ENCODE data around the gene PLXNA3.

PLXNA3 gene

DNA sequence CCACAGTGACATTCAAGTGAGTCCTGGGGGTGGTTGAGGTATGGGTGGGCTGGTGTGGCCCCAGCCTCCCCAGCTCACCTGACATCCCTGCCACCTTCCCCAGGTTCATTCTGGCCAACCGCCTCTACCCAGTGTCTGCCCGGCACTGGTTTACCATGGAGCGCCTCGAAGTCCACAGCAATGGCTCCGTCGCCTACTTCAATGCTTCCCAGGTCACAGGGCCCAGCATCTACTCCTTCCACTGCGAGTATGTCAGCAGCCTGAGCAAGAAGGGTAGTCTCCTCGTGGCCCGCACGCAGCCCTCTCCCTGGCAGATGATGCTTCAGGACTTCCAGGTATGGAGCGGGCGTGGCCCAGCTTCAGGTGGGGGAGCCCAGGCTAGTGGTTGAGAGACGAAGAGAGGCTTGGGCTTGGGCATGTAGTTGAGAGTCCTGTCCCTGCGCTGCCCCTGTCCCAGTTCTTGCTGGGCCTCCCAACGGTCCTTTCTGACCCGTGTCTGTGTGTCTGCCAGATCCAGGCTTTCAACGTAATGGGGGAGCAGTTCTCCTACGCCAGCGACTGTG, 22.8 kb upstream of the PLXNA3 start:
- no peak for DNase-seq (ENCODE audit: low spot score)

DNA sequence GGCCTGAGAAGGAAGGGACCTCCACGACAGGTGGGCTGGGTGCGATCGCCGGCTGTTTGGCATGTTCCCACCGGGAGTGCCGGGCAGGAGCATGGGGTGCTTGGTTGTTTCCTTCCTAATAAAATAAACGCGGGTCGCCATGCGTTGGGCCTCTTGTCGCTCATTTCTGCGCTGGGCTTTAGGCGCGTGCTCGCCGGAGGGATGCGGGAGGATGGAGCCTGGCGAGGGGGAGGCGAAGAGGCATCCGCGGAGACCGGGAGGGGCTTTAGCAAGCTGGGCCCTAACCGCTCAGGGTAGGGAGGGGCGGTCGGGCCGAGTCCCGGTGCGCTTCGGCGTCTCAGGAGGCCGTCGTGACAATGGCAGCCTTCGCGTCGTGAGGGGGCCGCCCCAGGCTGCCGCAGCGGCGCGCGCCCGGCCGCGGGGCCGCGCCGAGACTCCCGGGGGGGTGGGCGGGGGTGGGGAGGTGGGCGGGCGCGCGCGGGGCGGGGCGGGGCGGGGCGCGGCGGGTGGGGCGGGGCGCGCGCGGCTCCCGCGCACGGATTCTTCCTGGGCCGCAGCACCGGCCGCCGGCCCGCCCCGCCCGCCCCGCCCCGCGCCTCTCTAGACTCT, 21.6 kb upstream of the PLXNA3 start:
- DNase-seq (ENCODE audit: low spot score) = peak; percentile 48

DNA sequence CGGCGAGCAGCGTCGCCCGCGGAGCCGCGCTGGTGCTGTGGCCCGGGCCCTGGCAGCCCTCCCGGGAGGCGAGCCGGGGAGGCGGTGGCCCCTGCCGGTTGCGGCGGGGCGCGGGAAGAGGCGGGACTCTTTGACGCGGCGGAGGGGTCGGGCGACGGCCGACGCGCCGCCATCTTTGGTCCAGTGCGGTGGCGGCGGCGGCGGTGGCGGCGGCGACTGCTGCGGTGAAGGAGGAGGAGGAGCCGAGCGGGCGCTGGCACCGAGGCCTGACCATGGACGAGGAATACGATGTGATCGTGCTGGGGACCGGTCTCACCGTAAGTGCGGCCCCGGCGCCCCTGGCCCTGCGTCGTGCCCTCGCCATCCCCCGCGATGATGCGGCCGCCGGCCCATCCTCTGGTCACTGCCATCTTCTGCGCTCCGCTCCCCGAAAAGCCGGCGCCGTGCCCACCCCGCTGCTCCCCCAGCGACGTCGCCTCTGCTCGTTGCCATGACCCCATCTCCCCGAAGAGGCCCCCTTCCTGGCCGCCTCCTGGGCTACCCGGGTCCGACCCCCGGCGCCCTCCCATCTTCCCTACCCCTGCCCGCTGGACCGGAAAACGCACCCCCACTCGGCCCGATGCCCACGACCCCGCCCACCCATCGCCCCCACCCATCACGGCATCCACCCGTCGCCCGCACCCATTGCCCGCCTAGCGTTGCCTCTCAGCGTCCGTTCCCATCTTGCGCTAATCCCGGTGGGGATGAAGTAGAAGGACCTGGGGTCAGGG, 20.9 kb upstream of the PLXNA3 start, which contains the start of gene GDI1:
Gene GDI1 (plus strand): TSS at position 172 of the 770 bp plus-strand sequence. CDS start 101 bp downstream, at position 273.
- DNase-seq (ENCODE audit: low spot score) = peak; percentile 55

DNA sequence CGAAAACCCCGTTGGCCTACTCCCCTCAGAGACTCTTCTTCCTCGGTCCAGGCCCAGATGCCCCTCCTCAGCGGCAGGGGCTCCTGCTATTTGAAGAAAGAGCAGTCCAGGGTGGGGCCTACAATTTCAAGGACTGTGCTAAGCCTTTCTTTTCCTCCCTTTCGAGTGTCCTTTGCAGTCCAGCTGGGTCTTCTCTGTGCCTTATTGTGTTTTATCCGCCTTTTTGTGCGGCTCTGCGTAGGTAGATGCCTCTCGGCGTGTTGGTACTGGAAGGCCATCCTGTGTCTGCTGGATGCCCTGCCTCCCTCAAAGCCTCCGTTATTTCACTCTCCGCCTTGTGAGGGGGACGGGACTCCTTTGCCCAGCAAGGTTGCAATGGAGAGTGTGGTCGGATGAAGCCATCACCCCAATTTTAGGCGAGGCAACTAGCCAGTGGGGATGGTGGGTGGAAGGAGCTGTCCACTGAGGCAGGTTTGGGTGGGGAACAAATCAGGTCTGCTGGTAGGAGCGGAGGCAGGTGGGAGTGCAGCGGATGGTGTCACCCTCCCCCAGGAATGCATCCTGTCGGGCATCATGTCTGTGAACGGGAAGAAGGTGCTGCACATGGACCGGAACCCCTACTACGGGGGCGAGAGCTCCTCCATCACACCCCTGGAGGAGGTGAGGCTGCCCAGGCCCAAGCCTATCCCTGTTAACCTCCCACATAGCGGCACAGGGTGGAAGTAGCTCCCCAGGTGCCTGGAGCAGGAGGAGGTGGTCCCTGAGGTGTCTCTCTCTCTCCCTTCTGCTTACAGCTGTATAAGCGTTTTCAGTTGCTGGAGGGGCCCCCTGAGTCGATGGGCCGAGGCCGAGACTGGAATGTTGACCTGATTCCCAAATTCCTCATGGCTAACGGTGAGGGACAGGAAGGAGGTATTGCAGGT, 19.8 kb upstream of the PLXNA3 start:
- DNase-seq (ENCODE audit: low spot score) = no peak

DNA sequence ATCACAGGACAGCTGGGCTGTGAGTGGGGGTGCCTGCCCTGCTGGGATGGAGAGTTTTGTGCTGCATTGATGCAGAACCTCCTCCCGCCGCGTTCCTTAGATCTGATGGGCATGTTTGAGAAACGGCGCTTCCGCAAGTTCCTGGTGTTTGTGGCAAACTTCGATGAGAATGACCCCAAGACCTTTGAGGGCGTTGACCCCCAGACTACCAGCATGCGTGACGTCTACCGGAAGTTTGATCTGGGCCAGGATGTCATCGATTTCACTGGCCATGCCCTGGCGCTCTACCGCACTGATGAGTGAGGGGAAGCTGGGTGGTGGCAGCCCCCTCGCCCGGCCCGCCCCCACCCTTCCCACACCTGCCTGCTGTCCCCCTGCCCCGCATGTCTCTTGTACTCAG, 18.2 kb upstream of the PLXNA3 start:
- no peak for DNase-seq (ENCODE audit: low spot score)

DNA sequence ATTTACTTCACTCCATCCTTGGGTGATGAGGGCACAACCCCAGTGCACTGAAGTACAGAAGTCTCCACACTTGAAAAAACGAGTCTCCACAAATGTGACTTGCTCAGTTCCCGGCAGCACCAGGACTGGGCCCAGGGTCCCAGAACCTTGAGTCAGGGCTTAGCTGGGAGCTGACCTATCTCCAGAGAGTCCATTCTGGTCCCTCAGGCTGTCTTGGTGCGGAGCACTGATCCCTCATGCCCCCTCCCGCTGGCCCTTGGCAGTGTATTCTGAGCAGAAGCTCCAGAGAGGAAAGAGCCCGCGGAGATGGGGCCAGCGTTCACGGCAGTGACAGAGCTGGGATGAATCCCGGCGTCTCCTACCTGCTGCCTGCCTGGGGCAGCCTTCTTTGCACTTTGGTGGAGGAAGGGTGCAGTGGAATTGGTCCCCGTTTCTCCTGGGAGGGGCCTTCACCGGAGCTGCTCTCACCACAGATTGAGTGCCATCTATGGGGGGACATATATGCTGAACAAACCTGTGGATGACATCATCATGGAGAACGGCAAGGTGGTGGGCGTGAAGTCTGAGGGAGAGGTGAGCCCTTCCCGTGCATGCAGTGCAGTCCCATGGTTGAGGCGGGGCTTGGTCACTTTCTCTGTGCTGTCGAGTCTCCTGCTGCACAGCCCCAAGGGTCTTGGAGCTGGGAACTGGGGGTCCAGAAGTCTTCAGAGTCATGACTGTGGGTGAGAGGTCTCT, 17.3 kb upstream of the PLXNA3 start:
- DNase-seq (ENCODE audit: low spot score) = no peak

DNA sequence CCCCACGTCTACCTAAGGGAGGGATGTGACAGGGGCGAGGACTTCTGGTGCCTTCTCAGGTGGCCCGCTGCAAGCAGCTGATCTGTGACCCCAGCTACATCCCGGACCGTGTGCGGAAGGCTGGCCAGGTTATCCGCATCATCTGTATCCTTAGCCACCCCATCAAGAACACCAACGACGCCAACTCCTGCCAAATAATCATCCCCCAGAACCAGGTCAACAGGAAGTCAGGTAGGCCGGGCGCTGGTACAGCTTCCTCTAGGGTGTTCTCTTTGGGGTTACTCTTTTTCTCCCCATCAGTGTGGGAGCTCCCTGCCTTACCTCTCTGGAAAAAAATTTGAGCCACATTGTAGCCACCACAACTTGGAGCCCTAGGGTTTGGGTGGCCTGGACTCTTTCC, 16.5 kb upstream of the PLXNA3 start:
- DNase-seq (ENCODE audit: low spot score) = no peak

DNA sequence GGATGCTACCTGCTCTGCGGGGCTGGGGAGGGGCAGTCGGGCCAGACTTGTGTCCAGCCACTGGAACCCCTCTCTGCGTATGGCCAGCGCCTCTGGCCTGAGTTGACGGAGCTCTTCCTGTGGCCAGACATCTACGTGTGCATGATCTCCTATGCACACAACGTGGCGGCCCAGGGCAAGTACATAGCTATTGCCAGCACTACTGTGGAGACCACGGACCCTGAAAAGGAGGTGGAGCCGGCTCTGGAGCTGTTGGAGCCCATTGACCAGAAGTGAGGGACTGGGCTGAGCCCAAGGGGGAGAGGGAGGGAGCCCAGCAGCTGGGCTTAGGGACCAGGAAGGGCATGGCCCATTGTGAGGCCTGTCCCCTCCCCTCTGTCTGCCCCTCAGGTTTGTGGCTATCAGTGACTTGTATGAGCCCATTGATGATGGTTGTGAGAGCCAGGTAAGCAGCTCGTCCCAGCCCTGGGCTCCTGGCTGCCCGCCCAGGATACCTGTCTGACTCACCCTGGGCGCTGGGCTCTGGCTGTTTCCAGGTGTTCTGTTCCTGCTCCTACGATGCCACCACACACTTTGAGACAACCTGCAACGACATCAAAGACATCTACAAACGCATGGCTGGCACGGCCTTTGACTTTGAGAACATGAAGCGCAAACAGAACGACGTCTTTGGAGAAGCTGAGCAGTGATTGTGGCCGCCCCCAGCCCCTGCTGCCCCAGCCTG, 15.9 kb upstream of the PLXNA3 start:
- DNase-seq (ENCODE audit: low spot score) = no peak

DNA sequence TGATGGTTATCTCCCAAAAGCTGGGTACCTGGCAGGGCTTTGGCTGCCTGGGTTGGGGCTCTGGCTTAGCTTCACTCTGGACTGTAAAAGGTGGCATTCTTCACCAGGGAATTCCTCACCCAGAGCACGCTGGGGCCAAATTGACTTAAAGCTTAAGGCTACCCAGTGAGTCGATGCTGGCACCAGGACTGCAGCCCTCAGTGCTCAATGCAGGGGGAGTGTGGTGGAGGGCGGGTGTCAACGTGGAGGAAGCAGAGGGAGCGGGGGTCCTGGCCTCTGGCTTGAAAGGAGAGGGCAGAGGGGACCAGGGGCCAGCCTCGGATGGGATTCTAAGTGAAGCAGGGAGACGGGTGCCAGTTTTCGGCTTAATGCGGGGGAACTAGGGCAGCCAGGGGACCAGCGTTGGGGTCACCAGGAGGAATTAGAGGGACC, 14.6 kb upstream of the PLXNA3 start:
- no peak for DNase-seq (ENCODE audit: low spot score)

DNA sequence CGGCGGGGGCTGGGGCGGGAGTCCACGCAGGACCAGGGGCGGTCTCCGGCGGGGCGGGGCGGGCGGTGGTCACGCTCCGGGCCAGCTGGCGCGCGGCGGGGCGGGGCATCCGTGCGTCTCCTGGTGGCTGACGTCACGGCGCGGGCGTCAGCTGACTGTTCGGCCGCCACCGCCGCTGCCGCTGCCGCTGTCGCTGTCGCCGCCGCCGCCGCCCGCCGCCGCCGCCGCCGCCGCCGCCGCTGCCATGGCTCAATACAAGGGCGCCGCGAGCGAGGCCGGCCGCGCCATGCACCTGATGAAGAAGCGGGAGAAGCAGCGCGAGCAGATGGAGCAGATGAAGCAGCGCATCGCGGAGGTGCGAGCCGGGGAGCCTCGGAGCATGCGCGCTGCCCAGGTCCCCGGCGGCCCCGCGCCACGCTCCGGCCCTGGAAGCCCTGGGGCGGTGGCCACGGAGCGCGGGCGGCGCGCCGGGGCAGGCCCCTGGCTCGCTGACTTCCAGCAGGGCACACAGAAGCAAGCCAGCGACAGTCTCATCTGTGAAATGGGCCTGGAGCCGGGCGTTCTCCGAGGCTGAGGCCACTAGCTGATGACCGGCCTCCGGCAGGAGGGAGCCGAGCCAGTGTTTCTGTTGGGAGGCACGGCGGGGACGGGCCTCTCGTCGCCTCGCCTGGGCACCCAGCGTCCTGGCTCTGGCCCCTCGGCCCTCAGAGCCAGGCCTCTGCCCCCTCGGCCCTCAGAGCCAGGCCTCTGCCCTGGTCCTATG, 13.9 kb upstream of the PLXNA3 start, which contains the start of gene FAM50A:
Gene FAM50A (plus strand): TSS at position 150 of the 763 bp plus-strand sequence. CDS start 95 bp downstream, at position 245.
- peak; percentile 38 for DNase-seq (ENCODE audit: low spot score)

DNA sequence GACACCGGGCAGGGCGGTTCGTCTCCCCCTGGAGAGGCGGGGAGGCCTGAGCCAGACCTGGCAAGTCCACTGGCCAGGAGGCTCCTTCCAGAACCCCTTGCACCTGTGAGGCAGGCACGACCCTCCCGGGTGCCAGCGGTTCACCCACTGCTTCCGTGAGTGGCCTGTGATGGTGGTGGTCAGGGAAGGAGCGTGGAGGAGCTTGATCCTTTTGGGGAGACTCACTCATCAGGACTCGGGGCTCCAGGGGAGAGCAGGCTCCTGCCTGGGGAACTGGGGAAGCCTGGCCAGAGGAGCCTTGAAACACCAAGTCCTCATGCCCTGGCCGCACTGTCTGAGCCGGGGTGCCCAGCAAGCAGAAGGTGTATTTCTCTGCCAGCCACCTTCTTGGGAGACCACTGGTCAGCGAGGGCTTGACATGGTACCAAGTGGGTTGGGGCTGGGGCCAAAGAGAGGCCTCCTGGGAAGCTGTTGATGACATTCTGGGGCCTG, 13.3 kb upstream of the PLXNA3 start:
- no peak for DNase-seq (ENCODE audit: low spot score)

DNA sequence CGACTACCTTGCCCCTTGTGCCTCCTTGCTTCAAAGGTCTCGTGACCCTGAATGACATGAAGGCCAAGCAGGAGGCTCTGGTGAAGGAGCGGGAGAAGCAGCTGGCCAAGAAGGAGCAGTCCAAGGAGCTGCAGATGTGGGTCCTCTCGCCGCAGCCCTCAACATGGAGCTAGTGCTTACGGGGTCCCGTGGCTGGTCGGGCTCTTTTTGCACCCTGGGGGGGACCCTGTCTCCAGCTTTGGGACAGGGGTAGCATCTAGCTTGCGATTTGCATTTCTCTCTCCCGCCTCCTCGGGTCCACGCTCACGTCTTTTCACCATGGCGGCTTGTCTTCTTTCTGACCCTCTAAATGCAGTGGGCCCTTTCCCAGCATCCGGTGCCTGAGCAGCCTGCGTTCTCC, 12.3 kb upstream of the PLXNA3 start:
- DNase-seq (ENCODE audit: low spot score) = no peak

DNA sequence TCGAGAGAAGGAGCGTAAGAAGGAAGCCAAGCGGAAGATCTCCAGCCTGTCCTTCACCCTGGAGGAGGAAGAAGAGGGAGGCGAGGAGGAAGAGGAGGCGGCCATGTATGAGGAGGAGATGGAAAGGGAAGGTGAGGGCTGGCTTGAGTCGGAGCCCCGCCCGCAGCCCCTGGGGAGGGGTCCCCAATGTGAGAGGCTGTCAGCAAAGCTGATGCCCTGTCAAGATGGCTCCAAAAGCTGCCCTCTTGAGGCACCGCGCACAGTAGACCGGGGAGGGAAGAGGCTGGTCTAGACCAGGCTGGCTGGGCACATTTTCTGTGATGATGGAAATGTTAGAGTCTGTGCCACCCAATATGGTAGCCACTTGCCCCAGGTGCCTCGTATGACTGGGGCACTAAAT, 11.7 kb upstream of the PLXNA3 start:
- no peak for DNase-seq (ENCODE audit: low spot score)

DNA sequence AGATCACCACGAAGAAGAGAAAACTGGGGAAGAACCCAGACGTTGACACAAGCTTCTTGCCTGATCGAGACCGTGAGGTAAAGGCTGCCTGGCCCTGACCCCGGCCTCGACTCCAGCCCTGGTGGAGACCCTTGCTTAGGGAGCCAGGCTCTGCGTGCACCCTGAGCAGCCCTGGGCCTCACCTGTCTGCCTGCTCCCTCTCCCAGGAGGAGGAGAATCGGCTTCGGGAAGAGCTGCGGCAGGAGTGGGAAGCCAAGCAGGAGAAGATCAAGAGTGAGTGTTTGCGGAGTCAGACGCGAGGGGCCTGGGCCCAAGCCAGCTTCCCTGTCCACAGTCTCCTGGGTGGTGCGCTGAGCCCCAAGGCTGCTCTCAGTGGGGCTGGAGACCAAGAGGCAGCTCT, 9.6 kb upstream of the PLXNA3 start:
- DNase-seq (ENCODE audit: low spot score) = no peak

DNA sequence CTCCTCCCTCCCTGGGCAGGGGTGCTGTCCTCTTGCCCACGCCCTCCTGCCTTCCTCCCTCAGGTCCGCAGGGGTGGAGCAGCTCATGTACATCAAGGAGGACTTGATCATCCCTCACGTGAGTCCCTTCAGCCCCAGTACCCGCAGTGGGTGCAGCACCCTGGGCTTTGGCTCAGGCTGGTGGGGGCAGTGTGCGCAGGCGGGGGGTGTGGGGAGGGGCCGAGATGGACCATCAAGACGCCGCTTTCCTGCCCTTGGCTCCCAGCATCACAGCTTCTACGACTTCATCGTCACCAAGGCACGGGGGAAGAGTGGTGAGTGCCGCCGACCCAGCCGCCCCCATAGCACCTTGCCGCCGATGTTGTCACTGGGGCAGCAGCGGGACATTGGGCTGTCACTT, 8.5 kb upstream of the PLXNA3 start:
- no peak for DNase-seq (ENCODE audit: low spot score)

DNA sequence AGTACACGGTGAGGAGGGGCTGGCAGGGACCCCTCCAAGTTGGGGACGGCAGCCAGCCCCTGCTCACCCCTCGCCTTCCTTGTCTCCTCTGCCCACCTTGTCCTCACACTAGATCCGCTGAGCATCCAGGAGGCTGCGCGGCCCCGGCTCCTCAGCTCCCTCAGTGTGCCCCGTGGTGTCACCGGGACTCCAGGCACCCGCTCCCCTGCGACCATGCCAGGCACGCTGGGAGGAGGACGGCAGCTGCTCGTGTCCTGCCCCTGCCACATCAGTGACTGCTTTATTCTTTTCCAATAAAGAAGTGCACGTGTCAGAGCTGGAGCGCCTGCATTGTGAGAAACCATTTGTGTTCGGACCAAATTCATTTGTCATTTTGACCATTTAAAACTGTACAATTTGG, 7.8 kb upstream of the PLXNA3 start:
- DNase-seq (ENCODE audit: low spot score) = no peak

DNA sequence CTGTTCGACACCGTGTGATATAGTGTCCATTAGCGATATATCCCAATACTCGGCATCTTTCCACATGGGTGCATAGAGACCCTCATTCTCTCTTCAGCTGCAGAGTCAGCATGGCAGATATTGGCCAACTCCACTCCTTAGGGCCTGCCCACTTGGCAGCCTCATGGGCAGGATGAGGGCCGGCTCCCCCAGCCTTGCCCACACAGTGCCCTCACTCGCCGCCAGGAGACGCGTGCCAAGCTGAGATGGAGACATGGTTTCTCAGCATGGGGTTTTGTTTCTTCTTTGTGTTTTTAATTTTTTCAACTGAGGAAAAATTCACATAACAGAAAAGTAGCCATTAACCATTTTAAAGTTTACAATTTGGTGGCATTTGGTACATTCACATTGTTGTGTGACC, 5.3 kb upstream of the PLXNA3 start:
- DNase-seq (ENCODE audit: low spot score) = no peak

DNA sequence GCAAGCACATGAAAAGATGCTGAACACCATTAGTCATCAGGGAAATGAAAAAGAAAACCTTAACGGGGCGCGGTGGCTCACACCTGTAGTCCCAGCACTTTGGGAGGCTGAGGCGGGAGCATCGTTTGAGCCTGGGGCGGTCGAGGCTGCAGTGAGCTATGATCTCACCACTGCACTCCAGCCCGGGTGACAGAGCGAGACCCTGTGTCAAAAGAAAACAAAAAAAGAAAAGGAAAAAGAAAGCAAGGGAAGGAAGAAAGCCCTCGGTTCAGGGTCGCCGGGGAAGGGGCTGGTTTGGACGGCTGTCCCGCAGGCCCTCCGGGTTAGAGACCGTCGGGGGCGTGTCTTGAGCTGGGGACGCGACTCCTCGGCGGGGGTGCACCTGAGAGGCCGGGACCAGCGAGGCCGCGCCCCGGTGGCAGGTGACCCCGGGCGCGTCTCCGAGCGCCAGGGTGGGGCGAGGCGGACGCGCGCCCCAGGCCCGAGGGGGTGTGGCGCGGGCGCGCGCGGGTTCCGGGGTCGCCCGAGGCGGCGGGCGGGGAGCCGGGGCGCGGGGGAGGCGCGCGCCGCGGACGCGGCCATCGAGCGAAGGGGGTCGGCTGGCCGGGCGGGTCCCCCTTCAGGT, 478 bp upstream of the PLXNA3 start:
- no peak for DNase-seq (ENCODE audit: low spot score)

Measured in SK-N-DZ (cell line).